GM21360 (cell line): Measurements from ENCODE around the gene FHOD3.

Experiments
- ATAC-seq: cut with Tn5 transposase; IDR thresholded peaks from one replicate; pipeline ENCODE4 v1.9.1; 2021; ENCODE audit warnings: mild to moderate bottlenecking, moderate library complexity; ENCODE audit not compliant: unreplicated experiment

Gene FHOD3

GRCh38 chr18:36580266-36580665, 282.8 kb downstream of the FHOD3 start:
- ATAC-seq: no peak

- ATAC-seq: no peak
These were observed 283.6 kb downstream of the FHOD3 start for GRCh38 chr18:36580874-36581750.

GRCh38 chr18:36582988-36583745, 285.7 kb downstream of the FHOD3 start:
- ATAC-seq: peak; percentile 86

GRCh38 chr18:36589857-36590543, 292.5 kb downstream of the FHOD3 start:
- no peak for ATAC-seq

- no peak for ATAC-seq
These were observed 293.4 kb downstream of the FHOD3 start for GRCh38 chr18:36590621-36591580.

GRCh38 chr18:36592282-36592681, 294.8 kb downstream of the FHOD3 start:
- ATAC-seq: no peak

GRCh38 chr18:36593001-36593400, 295.5 kb downstream of the FHOD3 start:
- no peak for ATAC-seq

- no peak for ATAC-seq
These were observed 296.1 kb downstream of the FHOD3 start for GRCh38 chr18:36593641-36594040.

- ATAC-seq: no peak
These were observed 297.1 kb downstream of the FHOD3 start for GRCh38 chr18:36594621-36595020.

GRCh38 chr18:36595046-36595817, 297.7 kb downstream of the FHOD3 start:
- ATAC-seq: no peak

GRCh38 chr18:36595818-36596215, 298.3 kb downstream of the FHOD3 start:
- no peak for ATAC-seq

- no peak for ATAC-seq
These were observed 300.1 kb downstream of the FHOD3 start for GRCh38 chr18:36597636-36598035.

GRCh38 chr18:36600548-36600947, 303.0 kb downstream of the FHOD3 start:
- ATAC-seq: no peak

- no peak for ATAC-seq
These were observed 303.8 kb downstream of the FHOD3 start for GRCh38 chr18:36601316-36601715.

GRCh38 chr18:36602071-36602470, 304.6 kb downstream of the FHOD3 start:
- ATAC-seq: no peak

- no peak for ATAC-seq
These were observed 305.1 kb downstream of the FHOD3 start for GRCh38 chr18:36602620-36603019.

- ATAC-seq: no peak
These were observed 310.6 kb downstream of the FHOD3 start for GRCh38 chr18:36608107-36608506.

- no peak for ATAC-seq
These were observed 312.7 kb downstream of the FHOD3 start for GRCh38 chr18:36610258-36610657.

GRCh38 chr18:36610661-36611060, 313.1 kb downstream of the FHOD3 start:
- ATAC-seq: no peak

GRCh38 chr18:36613069-36613468, 315.6 kb downstream of the FHOD3 start:
- ATAC-seq: no peak
